Prostate gland (tissue), 2 donors: ENCODE measurements around the gene SLC49A3.

ENCODE experiments used
- CTCF ChIP-seq, 4 experiments: fragments of 200-600 bp in 2 of 4; fragments of 450-650 bp in 2 of 4; sonication (generic) in 2 of 4; IDR thresholded peaks; 1 replicate in 3 of 4; 2 replicates in 1 of 4; pipeline ENCODE4 v1.5.1; 2016 to 2019; ENCODE audit warnings: antibody characterized with exemption in 4 of 4, mild to moderate bottlenecking in 2 of 4, moderate library complexity in 2 of 4
- POLR2A ChIP-seq: fragments of 450-650 bp; IDR thresholded peaks from one replicate; pipeline ENCODE4 v1.6.1; 2016; ENCODE audit warnings: antibody characterized with exemption, mild to moderate bottlenecking

GRCh38 chr4:692771-693554, 4.0 kb upstream of the SLC49A3 start:
- TF ChIP-seq CTCF (IDR thresholded peaks at IDR 0.05) = no peak
- no peak for TF ChIP-seq POLR2A
